ENCODE data around the gene RNF141. TPM values are rescaled to one million over a fixed set of nuclear protein-coding genes. Genes with fewer than 3 reads are reported as not detected.

The RNF141 gene
- total RNA-seq, 6 experiments from 2014 or later: 41.9 to 55.8 (median 55.1) TPM

DNA sequence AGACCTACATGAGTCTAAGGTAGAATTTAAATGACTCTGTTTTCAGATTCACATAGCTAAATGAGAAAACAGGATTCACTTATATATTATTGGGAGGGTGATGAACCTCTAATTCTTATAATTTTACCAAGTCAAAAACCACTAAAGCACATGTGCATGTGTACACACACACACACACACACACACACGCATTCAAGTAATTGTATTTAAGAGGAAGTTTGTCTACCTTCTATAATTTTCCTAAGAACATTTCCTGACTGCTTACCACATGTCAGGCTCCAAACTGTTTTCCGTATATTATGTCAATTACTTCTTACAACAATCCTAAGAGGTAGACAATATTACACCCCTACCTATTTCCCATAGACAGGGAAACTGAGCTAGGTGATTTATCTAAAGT is 6.7 kb downstream of the RNF141 start:
- H3K4me3 Mint-ChIP-seq: no peak overlapping the region
- peaks cover 42% of the 10 kb centered on the region for H3K4me1 Mint-ChIP-seq (ENCODE audit: low read depth)
- DNase-seq: no peak
- TF ChIP-seq, protein P1, sequence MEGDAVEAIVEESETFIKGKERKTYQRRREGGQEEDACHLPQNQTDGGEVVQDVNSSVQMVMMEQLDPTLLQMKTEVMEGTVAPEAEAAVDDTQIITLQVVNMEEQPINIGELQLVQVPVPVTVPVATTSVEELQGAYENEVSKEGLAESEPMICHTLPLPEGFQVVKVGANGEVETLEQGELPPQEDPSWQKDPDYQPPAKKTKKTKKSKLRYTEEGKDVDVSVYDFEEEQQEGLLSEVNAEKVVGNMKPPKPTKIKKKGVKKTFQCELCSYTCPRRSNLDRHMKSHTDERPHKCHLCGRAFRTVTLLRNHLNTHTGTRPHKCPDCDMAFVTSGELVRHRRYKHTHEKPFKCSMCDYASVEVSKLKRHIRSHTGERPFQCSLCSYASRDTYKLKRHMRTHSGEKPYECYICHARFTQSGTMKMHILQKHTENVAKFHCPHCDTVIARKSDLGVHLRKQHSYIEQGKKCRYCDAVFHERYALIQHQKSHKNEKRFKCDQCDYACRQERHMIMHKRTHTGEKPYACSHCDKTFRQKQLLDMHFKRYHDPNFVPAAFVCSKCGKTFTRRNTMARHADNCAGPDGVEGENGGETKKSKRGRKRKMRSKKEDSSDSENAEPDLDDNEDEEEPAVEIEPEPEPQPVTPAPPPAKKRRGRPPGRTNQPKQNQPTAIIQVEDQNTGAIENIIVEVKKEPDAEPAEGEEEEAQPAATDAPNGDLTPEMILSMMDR (IDR thresholded peaks at IDR 0.05): no peak
- H3K27me3 Mint-ChIP-seq (ENCODE audit: insufficient read depth): no peaks in the 10 kb centered on the region; the same call in 1 of the 2 replicates
- H3K27ac Mint-ChIP-seq: no peak overlapping the region
- peaks cover 9% of the 10 kb centered on the region for H3K36me3 Mint-ChIP-seq (ENCODE audit: low read depth)
- H3K9me3 Mint-ChIP-seq: no peaks in the 10 kb centered on the region

DNA sequence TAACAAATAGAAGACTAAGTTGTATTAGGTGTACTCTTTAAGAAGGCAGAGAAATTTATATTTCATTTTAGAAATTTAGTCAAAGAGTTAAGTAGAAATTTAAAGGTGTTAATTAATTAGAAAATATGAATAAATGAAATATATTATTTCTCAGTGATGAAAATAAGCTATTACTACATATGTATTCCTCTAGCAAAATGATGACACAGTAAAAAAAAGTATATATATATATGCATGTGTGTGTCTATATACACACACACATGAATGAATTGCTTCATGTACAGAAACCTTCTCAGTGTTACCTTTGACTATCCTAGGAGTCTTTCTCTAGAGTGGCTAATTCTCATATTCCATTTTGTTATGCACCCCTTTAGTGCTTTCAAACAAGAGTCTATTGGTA is 7.7 kb downstream of the RNF141 start:
- no peaks in the 10 kb centered on the region for H3K9me3 Mint-ChIP-seq
- peaks cover 9% of the 10 kb centered on the region for H3K36me3 Mint-ChIP-seq (ENCODE audit: low read depth)
- TF ChIP-seq, protein P1 (IDR thresholded peaks at IDR 0.05): no peak
- H3K27ac Mint-ChIP-seq: no peak overlapping the region
- H3K27me3 Mint-ChIP-seq (ENCODE audit: insufficient read depth): no peaks in the 10 kb centered on the region; the same call in 1 of the 2 replicates
- DNase-seq: no peak
- peaks cover 42% of the 10 kb centered on the region for H3K4me1 Mint-ChIP-seq (ENCODE audit: low read depth)
- no peak overlapping the region for H3K4me3 Mint-ChIP-seq

DNA sequence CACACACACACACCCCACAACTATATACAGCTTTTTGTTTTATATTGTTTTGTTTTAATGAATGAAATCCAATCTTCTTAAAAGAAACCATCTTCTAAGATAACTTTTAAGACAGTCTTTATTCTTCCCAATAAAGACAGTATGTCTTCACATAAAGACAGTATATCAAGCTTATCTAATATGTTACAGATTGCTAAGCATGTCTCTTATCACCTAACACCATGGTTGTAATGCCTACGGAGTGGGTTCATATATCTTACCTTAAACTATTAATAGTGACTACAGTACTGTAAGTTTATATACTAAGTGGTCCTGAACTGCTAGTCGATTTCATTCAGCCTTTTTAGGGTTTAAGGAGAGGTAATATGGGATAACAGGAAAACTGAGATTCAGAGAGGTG is 8.5 kb downstream of the RNF141 start:
- H3K27me3 Mint-ChIP-seq (ENCODE audit: insufficient read depth): no peaks in the 10 kb centered on the region; the same call in 1 of the 2 replicates
- DNase-seq: no peak
- H3K27ac Mint-ChIP-seq: peak overlapping the region; percentile 30; the same call in 1 of the 2 replicates
- no peaks in the 10 kb centered on the region for H3K9me3 Mint-ChIP-seq
- TF ChIP-seq, protein P1 (IDR thresholded peaks at IDR 0.05): no peak
- peaks cover 9% of the 10 kb centered on the region for H3K36me3 Mint-ChIP-seq (ENCODE audit: low read depth)
- H3K4me1 Mint-ChIP-seq (ENCODE audit: low read depth): peaks cover 43% of the 10 kb centered on the region
- H3K4me3 Mint-ChIP-seq: no peak overlapping the region

DNA sequence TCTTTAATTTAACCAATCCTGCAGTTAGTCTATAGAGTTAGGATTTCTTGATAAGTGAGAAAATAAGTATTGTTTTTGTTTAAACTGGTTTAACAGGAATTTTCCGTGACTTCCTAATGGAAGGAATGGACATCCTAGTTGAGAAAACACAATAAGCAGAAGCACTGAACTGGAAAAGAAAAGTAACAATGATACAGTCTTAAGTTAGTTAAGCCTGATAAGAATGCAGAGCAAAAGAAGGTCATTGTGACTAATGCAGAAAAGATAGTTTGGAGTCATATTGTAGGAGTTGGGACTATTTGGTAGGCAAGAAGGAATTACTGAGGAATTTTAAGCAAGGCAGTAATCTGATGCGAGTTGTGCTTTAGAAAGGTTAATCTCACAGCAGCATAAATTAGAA is 11.7 kb downstream of the RNF141 start:
- H3K27me3 Mint-ChIP-seq (ENCODE audit: insufficient read depth): no peaks in the 10 kb centered on the region; the same call in none of the 2 replicates
- H3K4me1 Mint-ChIP-seq (ENCODE audit: low read depth): peaks cover 49% of the 10 kb centered on the region
- TF ChIP-seq, protein P1 (IDR thresholded peaks at IDR 0.05): no peak
- H3K9me3 Mint-ChIP-seq: no peaks in the 10 kb centered on the region
- peak; percentile 37 for DNase-seq
- peak overlapping the region; percentile 71 for H3K27ac Mint-ChIP-seq
- peak overlapping the region; percentile 40 for H3K4me3 Mint-ChIP-seq
- peaks cover 17% of the 10 kb centered on the region for H3K36me3 Mint-ChIP-seq (ENCODE audit: low read depth)

DNA sequence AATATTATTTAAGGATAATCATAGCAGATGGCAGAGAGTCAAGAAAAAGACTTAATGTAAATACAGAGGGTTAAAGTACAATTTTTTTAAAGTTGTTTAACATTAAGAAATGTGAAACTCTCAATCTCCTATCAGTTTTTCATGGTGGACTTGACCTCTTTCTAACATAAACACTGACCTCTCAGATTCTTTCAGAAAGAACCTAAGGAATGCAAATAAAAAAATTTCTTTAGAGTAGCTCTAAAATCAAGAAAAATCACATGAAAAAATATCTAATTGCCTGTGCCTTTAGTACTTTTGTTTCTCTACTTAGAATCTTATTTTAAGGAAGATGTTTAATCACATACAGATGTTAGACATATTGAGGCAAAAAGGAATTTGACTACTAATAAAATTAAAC is 12.9 kb downstream of the RNF141 start:
- no peak for DNase-seq
- Mint-ChIP-seq H3K4me1 (ENCODE audit: low read depth) (peaks cover 49% of the 10 kb centered on the region), H3K9me3 (no peaks in the 10 kb centered on the region), H3K27me3 (ENCODE audit: insufficient read depth) (no peaks in the 10 kb centered on the region; the same call in none of the 2 replicates), H3K27ac (peak overlapping the region; percentile 71), H3K4me3 (peak overlapping the region; percentile 61), H3K36me3 (ENCODE audit: low read depth) (peaks cover 12% of the 10 kb centered on the region; the same call in 1 of the 2 replicates)
- TF ChIP-seq, protein P1 (IDR thresholded peaks at IDR 0.05): no peak

Data from HFFc6 (cell line).